OCI-LY3 (cell line): ENCODE results near the gene PRDM11.

Experiments
- H2AFZ ChIP-seq: fragments of 200-600, 300-600 bp; shearing (Covaris generic); 2 replicates; pipeline ENCODE4 v1.6.0; 2014; ENCODE audit warnings: antibody characterized with exemption, low read depth, low read length
- H3K27ac ChIP-seq: fragments of 200-600, 300-600 bp; sonication (generic); 2 replicates; pipeline ENCODE4 v1.5.1; 2014; ENCODE audit warnings: mild to moderate bottlenecking, low read length, moderate library complexity, mixed read lengths
- H3K27me3 ChIP-seq: fragments of 200-600, 300-600 bp; sonication (generic); 2 replicates; pipeline ENCODE4 v1.6.1; 2014; ENCODE audit warnings: low read depth, low read length, mixed read lengths
- H3K36me3 ChIP-seq: fragments of 200-600, 300-600 bp; sonication (generic); replicated peaks from 2 replicates; pipeline ENCODE3; 2014; ENCODE audit warnings: low read depth, low read length, mixed read lengths
- H3K4me1 ChIP-seq: fragments of 300-600, 200-600 bp; sonication (generic); 2 replicates; pipeline ENCODE4 v1.6.1; 2014; ENCODE audit warnings: low read length, mixed read lengths
- H3K4me2 ChIP-seq: fragments of 200-600, 300-600 bp; sonication (generic); 2 replicates; pipeline ENCODE4 v1.6.1; 2014; ENCODE audit warnings: low read length, mixed read lengths
- H3K4me3 ChIP-seq: fragments of 300-600, 200-600 bp; sonication (generic); 2 replicates; pipeline ENCODE4 v1.5.1; 2014; ENCODE audit warnings: antibody characterized with exemption, mild to moderate bottlenecking, low read length, moderate library complexity
- H3K79me2 ChIP-seq: fragments of 300-600, 200-600 bp; shearing (Covaris generic); 2 replicates; pipeline ENCODE4 v1.6.1; 2014; ENCODE audit warnings: mild to moderate bottlenecking, low read length, mixed read lengths
- H3K9ac ChIP-seq: fragments of 300-600, 200-600 bp; shearing (Covaris generic); 2 replicates; pipeline ENCODE4 v1.6.0; 2014; ENCODE audit warnings: mild to moderate bottlenecking, low read length, moderate library complexity
- H3K9me3 ChIP-seq: fragments of 200-600, 300-600 bp; shearing (Covaris generic); 2 replicates; pipeline ENCODE4 v1.6.1; 2014; ENCODE audit warnings: low read length, mixed read lengths; ENCODE audit not compliant: insufficient read depth
- H4K20me1 ChIP-seq: fragments of 200-600, 300-600 bp; sonication (generic); 2 replicates; pipeline ENCODE4 v1.6.1; 2016; ENCODE audit warnings: low read length, mixed read lengths; ENCODE audit not compliant: insufficient read depth
- CTCF ChIP-seq: fragments of 200-600, 300-600 bp; sonication (generic); IDR thresholded peaks from 2 replicates; pipeline ENCODE4 v1.5.1; 2014; ENCODE audit warnings: antibody characterized with exemption, low read length, low read depth
- EZH2phosphoT487 ChIP-seq: fragments of 200-600 bp; shearing (Covaris generic); IDR thresholded peaks from 2 replicates; pipeline ENCODE4 v1.6.1; 2018; ENCODE audit warnings: antibody characterized with exemption, mixed run types, low read depth

PRDM11 gene

GRCh38 chr11:45154276-45154675, 7.8 kb downstream of the PRDM11 start:
- Histone ChIP-seq H4K20me1 (no peaks in the 10 kb centered on the region), H3K9me3 (no peaks in the 10 kb centered on the region), H3K36me3 (no peaks in the 10 kb centered on the region), H3K79me2 (no peaks in the 10 kb centered on the region), H3K27ac (no peak overlapping the region), H3K9ac (no peak overlapping the region), H2AFZ (no peak overlapping the region), H3K4me2 (no peak overlapping the region), H3K4me1 (no peaks in the 10 kb centered on the region), H3K27me3 (no peaks in the 10 kb centered on the region), H3K4me3 (no peak overlapping the region)
- TF ChIP-seq EZH2phosphoT487, result no peak

- H3K36me3 ChIP-seq, result no peaks in the 10 kb centered on the region
- no peak overlapping the region for H2AFZ ChIP-seq
- no peaks in the 10 kb centered on the region for H4K20me1 ChIP-seq
- no peak overlapping the region for H3K9ac ChIP-seq
- H3K27ac ChIP-seq, result no peak overlapping the region
- H3K27me3 ChIP-seq, result no peaks in the 10 kb centered on the region
- TF ChIP-seq CTCF, result no peak
- TF ChIP-seq EZH2phosphoT487, result no peak
- H3K4me2 ChIP-seq, result no peak overlapping the region
- H3K4me3 ChIP-seq, result no peak overlapping the region
- no peaks in the 10 kb centered on the region for H3K4me1 ChIP-seq
- no peaks in the 10 kb centered on the region for H3K79me2 ChIP-seq
- no peaks in the 10 kb centered on the region for H3K9me3 ChIP-seq
Observed at GRCh38 chr11:45155058-45155551, 8.7 kb downstream of the PRDM11 start.

- H2AFZ ChIP-seq, result no peak overlapping the region
- TF ChIP-seq CTCF, result no peak
- no peak for TF ChIP-seq EZH2phosphoT487
- no peak overlapping the region for H3K9ac ChIP-seq
- no peaks in the 10 kb centered on the region for H3K27me3 ChIP-seq
- no peak overlapping the region for H3K27ac ChIP-seq
- H3K79me2 ChIP-seq, result no peaks in the 10 kb centered on the region
- H3K9me3 ChIP-seq, result no peaks in the 10 kb centered on the region
- no peaks in the 10 kb centered on the region for H4K20me1 ChIP-seq
- no peaks in the 10 kb centered on the region for H3K4me1 ChIP-seq
- no peaks in the 10 kb centered on the region for H3K36me3 ChIP-seq
- no peak overlapping the region for H3K4me3 ChIP-seq
- H3K4me2 ChIP-seq, result no peak overlapping the region
Observed at GRCh38 chr11:45155627-45156180, 9.3 kb downstream of the PRDM11 start.

GRCh38 chr11:45156201-45156600, 9.8 kb downstream of the PRDM11 start:
- Histone ChIP-seq H3K9me3 (no peaks in the 10 kb centered on the region), H3K4me1 (no peaks in the 10 kb centered on the region), H3K36me3 (no peaks in the 10 kb centered on the region), H3K4me2 (no peak overlapping the region), H3K27ac (no peak overlapping the region), H3K9ac (no peak overlapping the region), H2AFZ (no peak overlapping the region), H3K79me2 (no peaks in the 10 kb centered on the region), H4K20me1 (no peaks in the 10 kb centered on the region), H3K4me3 (no peak overlapping the region), H3K27me3 (no peaks in the 10 kb centered on the region)
- TF ChIP-seq CTCF (no peak), EZH2phosphoT487 (no peak)
